SK-N-SH treated with all-trans-retinoic acid at 6 μM for 48 hours (cell line): ENCODE measurements around the gene CCDC3.

ENCODE experiments used
- ATAC-seq: fragments of 200-7000 bp; cut with Tn5 transposase; 3 replicates; pipeline ENCODE4 v1.9.1; 2020; ENCODE audit warnings: mild to moderate bottlenecking, moderate library complexity
- ARNTL ChIP-seq: fragments of 450-650 bp; formaldehyde crosslinking; IDR thresholded peaks from 2 replicates; pipeline ENCODE4 v1.5.0; 2020; ENCODE audit warnings: low read depth, mild to moderate bottlenecking, moderate library complexity, borderline replicate concordance
- BACH2 ChIP-seq: fragments of 250-450 bp; sonication (Bioruptor Pico); IDR thresholded peaks from 2 replicates; pipeline ENCODE4 v1.9.0; 2021; ENCODE audit warnings: mild to moderate bottlenecking, borderline replicate concordance
- CSDC2 ChIP-seq: fragments of 250-450 bp; sonication (Bioruptor Pico); IDR thresholded peaks from 2 replicates; pipeline ENCODE4 v1.5.0; 2020; ENCODE audit warnings: mild to moderate bottlenecking, moderate library complexity
- ESRRG ChIP-seq: fragments of 250-450 bp; sonication (Bioruptor Pico); IDR thresholded peaks from 2 replicates; pipeline ENCODE4 v1.6.1; 2021; ENCODE audit warnings: mild to moderate bottlenecking
- GLIS3 ChIP-seq: fragments of 250-450 bp; sonication (Bioruptor Pico); IDR thresholded peaks from 2 replicates; pipeline ENCODE4 v1.5.0; 2020; ENCODE audit warnings: mild to moderate bottlenecking, moderate library complexity
- ISL1 ChIP-seq: fragments of 250-450 bp; sonication (Bioruptor Pico); IDR thresholded peaks from 2 replicates; pipeline ENCODE4 v2.1.2; 2022; ENCODE audit warnings: mild to moderate bottlenecking, moderate library complexity
- PPARA ChIP-seq: fragments of 250-450 bp; sonication (Bioruptor Pico); IDR thresholded peaks from 2 replicates; pipeline ENCODE4 v1.5.0; 2020; ENCODE audit warnings: mild to moderate bottlenecking, borderline replicate concordance
- RARB ChIP-seq: fragments of 250-450 bp; sonication (Bioruptor Pico); IDR thresholded peaks from 2 replicates; pipeline ENCODE4 v1.8.0; 2021; ENCODE audit warnings: mild to moderate bottlenecking, moderate library complexity
- SNAI2 ChIP-seq: fragments of 250-450 bp; sonication (Bioruptor Pico); IDR thresholded peaks from 2 replicates; pipeline ENCODE4 v1.5.0; 2020; ENCODE audit warnings: mild to moderate bottlenecking, moderate library complexity
- TCF4 ChIP-seq: fragments of 250-450 bp; sonication (Bioruptor Pico); IDR thresholded peaks from 2 replicates; pipeline ENCODE4 v1.8.0; 2021; ENCODE audit warnings: mild to moderate bottlenecking, moderate library complexity, borderline replicate concordance
- TOX ChIP-seq: fragments of 250-450 bp; sonication (Bioruptor Pico); IDR thresholded peaks from 2 replicates; pipeline ENCODE4 v1.8.0; 2021; ENCODE audit warnings: mild to moderate bottlenecking, moderate library complexity, borderline replicate concordance
- ZC3H10 ChIP-seq: fragments of 250-450 bp; sonication (Bioruptor Pico); IDR thresholded peaks from 2 replicates; pipeline ENCODE4 v1.5.1; 2021; ENCODE audit warnings: mild to moderate bottlenecking, moderate library complexity
- ZFP30 ChIP-seq: fragments of 450-650 bp; formaldehyde crosslinking; IDR thresholded peaks from 2 replicates; pipeline ENCODE4 v1.5.0; 2022; ENCODE audit warnings: mild to moderate bottlenecking, moderate library complexity
- ZNF565 ChIP-seq: fragments of 450-650 bp; formaldehyde crosslinking; conservative IDR thresholded peaks from 2 replicates; pipeline ENCODE4 v1.5.0; 2020; ENCODE audit warnings: low read depth, mild to moderate bottlenecking, moderate library complexity
- ZNF70 ChIP-seq: fragments of 450-650 bp; formaldehyde crosslinking; IDR thresholded peaks from 2 replicates; pipeline ENCODE4 v1.5.0; 2020; ENCODE audit warnings: mild to moderate bottlenecking, moderate library complexity
- ZNF8 ChIP-seq: fragments of 450-650 bp; formaldehyde crosslinking; IDR thresholded peaks from 2 replicates; pipeline ENCODE4 v1.5.0; 2020; ENCODE audit warnings: mild to moderate bottlenecking, moderate library complexity
- TF ChIP-seq, protein P1 (sequence below): fragments of 250-450 bp; sonication (Bioruptor Pico); IDR thresholded peaks from 2 replicates; pipeline ENCODE4 v1.5.0; 2020; ENCODE audit warnings: mild to moderate bottlenecking, moderate library complexity
- TF ChIP-seq, protein P2 (sequence below): fragments of 250-450 bp; sonication (Bioruptor Pico); IDR thresholded peaks from 2 replicates; pipeline ENCODE4 v1.8.0; 2020; ENCODE audit warnings: mild to moderate bottlenecking, moderate library complexity, borderline replicate concordance
- TF ChIP-seq, protein P3 (sequence below): fragments of 250-450 bp; sonication (Bioruptor Pico); IDR thresholded peaks from 2 replicates; pipeline ENCODE4 v1.5.1; 2020; ENCODE audit warnings: low read depth, mild to moderate bottlenecking, moderate library complexity
- TF ChIP-seq, protein P4 (sequence below): fragments of 250-450 bp; sonication (Bioruptor Pico); IDR thresholded peaks from 2 replicates; pipeline ENCODE4 v1.8.0; 2021; ENCODE audit warnings: low read depth, mild to moderate bottlenecking, moderate library complexity, borderline replicate concordance

Gene CCDC3

DNA sequence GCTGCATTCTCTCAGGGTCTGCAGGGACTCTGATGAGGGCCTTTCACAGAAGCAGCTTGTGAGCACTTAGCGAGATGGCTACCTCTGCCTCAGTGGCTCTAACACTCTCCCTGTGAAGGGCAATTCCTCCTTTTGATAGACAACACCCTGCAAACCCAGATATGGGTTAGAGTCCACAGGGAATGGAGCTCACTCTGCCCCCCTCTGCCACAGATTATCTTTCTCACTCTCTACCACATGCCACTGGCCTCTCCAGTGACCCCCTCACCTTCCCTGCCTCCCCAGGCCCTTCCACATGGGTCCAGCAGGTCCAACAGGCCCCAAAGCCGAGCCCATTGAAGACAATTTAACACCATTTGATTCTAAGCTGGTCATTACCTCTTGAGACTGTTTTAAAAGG is 72.1 kb downstream of the CCDC3 start (continued):
- TF ChIP-seq, protein P1, sequence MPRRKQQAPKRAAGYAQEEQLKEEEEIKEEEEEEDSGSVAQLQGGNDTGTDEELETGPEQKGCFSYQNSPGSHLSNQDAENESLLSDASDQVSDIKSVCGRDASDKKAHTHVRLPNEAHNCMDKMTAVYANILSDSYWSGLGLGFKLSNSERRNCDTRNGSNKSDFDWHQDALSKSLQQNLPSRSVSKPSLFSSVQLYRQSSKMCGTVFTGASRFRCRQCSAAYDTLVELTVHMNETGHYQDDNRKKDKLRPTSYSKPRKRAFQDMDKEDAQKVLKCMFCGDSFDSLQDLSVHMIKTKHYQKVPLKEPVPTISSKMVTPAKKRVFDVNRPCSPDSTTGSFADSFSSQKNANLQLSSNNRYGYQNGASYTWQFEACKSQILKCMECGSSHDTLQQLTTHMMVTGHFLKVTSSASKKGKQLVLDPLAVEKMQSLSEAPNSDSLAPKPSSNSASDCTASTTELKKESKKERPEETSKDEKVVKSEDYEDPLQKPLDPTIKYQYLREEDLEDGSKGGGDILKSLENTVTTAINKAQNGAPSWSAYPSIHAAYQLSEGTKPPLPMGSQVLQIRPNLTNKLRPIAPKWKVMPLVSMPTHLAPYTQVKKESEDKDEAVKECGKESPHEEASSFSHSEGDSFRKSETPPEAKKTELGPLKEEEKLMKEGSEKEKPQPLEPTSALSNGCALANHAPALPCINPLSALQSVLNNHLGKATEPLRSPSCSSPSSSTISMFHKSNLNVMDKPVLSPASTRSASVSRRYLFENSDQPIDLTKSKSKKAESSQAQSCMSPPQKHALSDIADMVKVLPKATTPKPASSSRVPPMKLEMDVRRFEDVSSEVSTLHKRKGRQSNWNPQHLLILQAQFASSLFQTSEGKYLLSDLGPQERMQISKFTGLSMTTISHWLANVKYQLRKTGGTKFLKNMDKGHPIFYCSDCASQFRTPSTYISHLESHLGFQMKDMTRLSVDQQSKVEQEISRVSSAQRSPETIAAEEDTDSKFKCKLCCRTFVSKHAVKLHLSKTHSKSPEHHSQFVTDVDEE (CRISPR knock-in tag): no peak
- TF ChIP-seq SNAI2 (CRISPR knock-in tag) (no peak), ESRRG (no peak), TOX (CRISPR knock-in tag) (no peak)

DNA sequence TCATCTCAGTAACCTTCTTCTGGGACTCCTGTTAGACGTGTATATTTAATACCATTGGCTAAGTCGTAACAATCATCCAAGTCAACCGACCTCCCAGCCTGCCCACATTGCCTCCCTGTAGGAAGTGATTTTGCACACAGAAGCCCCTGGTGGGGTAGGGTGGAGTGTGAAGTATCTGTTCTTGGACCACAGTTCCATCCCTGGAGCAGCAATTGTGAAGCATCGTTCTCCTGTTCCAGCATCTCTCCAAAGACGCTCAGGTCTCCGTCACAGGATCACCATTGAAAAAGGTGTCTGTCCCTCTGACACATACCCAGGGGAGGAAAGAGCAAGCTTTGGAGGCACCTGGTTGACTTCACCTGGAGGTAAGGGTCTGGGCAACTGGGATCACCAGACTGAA is 72.9 kb downstream of the CCDC3 start:
- ATAC-seq: no peak
- no peak for TF ChIP-seq ZNF70

DNA sequence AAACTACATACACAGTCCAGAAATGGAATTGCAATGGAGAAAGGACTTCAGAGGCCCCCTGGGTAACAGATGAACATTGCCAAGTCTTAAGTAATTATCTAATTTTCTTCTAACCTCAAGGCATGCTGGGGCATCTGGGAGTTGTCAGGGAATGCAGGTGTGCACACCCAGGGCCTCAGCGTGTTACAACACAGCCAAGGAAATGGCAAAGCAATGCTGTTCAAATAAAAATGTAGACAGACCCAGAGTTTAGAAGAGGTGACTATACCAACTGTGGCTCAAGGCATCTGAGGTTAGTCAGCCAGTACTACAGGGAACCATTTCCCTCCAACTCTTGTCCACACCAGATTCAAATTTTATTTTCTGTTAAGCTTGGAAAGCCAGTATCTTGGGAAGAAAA is 73.6 kb downstream of the CCDC3 start:
- no peak for ATAC-seq
- TF ChIP-seq, protein P2, sequence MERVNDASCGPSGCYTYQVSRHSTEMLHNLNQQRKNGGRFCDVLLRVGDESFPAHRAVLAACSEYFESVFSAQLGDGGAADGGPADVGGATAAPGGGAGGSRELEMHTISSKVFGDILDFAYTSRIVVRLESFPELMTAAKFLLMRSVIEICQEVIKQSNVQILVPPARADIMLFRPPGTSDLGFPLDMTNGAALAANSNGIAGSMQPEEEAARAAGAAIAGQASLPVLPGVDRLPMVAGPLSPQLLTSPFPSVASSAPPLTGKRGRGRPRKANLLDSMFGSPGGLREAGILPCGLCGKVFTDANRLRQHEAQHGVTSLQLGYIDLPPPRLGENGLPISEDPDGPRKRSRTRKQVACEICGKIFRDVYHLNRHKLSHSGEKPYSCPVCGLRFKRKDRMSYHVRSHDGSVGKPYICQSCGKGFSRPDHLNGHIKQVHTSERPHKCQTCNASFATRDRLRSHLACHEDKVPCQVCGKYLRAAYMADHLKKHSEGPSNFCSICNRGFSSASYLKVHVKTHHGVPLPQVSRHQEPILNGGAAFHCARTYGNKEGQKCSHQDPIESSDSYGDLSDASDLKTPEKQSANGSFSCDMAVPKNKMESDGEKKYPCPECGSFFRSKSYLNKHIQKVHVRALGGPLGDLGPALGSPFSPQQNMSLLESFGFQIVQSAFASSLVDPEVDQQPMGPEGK (CRISPR knock-in tag): no peak
- TF ChIP-seq CSDC2 (no peak), GLIS3 (no peak), TCF4 (CRISPR knock-in tag) (no peak), ZNF8 (CRISPR knock-in tag) (no peak), ZC3H10 (CRISPR knock-in tag) (no peak), ZNF70 (no peak), TOX (CRISPR knock-in tag) (no peak), ZFP30 (CRISPR knock-in tag) (no peak), ISL1 (CRISPR knock-in tag) (no peak), ZNF565 (CRISPR knock-in tag) (no peak), ARNTL (CRISPR knock-in tag) (no peak), BACH2 (CRISPR knock-in tag) (no peak), RARB (no peak), ESRRG (no peak), SNAI2 (CRISPR knock-in tag) (no peak)
- TF ChIP-seq, protein P3, sequence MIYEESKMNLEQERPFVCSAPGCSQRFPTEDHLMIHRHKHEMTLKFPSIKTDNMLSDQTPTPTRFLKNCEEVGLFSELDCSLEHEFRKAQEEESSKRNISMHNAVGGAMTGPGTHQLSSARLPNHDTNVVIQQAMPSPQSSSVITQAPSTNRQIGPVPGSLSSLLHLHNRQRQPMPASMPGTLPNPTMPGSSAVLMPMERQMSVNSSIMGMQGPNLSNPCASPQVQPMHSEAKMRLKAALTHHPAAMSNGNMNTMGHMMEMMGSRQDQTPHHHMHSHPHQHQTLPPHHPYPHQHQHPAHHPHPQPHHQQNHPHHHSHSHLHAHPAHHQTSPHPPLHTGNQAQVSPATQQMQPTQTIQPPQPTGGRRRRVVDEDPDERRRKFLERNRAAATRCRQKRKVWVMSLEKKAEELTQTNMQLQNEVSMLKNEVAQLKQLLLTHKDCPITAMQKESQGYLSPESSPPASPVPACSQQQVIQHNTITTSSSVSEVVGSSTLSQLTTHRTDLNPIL (CRISPR knock-in tag): no peak
- TF ChIP-seq, protein P1 (CRISPR knock-in tag): no peak
- TF ChIP-seq, protein P4, sequence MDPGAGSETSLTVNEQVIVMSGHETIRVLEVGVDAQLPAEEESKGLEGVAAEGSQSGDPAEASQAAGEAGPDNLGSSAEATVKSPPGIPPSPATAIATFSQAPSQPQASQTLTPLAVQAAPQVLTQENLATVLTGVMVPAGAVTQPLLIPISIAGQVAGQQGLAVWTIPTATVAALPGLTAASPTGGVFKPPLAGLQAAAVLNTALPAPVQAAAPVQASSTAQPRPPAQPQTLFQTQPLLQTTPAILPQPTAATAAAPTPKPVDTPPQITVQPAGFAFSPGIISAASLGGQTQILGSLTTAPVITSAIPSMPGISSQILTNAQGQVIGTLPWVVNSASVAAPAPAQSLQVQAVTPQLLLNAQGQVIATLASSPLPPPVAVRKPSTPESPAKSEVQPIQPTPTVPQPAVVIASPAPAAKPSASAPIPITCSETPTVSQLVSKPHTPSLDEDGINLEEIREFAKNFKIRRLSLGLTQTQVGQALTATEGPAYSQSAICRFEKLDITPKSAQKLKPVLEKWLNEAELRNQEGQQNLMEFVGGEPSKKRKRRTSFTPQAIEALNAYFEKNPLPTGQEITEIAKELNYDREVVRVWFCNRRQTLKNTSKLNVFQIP (CRISPR knock-in tag): no peak
- TF ChIP-seq, all 23 proteins: peak for 0

DNA sequence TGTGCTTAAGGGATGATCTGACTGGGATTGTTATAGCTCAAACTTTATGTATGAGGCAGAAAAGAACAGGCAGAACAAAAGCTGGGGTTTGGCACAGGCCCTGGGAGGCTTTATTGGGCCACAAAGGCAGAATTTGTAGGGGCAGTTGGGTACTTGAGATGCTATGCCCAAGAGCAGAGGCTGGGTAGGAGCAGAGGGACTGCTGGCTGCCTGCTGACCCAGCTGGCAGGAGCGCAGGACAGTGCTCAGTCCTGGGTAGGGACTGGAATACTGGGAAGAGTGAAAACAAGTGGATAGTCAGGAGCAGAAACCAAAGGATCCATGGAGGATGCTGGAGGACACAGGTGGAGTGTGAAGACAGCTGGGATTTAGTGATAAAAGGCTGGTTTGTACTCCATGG is 75.7 kb downstream of the CCDC3 start:
- ATAC-seq: no peak
- TF ChIP-seq, protein P4 (CRISPR knock-in tag): no peak
- no peak for TF ChIP-seq ZNF70
- no peak for TF ChIP-seq PPARA (CRISPR knock-in tag)
- TF ChIP-seq TCF4 (CRISPR knock-in tag): no peak
- no peak for TF ChIP-seq RARB
- no peak for TF ChIP-seq ZNF8 (CRISPR knock-in tag)
- TF ChIP-seq GLIS3: no peak
- TF ChIP-seq, protein P2 (CRISPR knock-in tag): no peak
- TF ChIP-seq SNAI2 (CRISPR knock-in tag): no peak
